ENCODE data around the gene CFAP43. TPM values are rescaled to one million over a fixed set of nuclear protein-coding genes. Genes with fewer than 3 reads are reported as not detected.

CFAP43 gene
- total RNA-seq, 2 experiments from 2014 or later, result not detected

GRCh38 chr10:104098358-104098925 lies 133.7 kb downstream of the CFAP43 start:
- intact Hi-C loops (cut with micrococcal nuclease; ENCODE audit: unreplicated experiment), result no loop called here
- H3K4me2 ChIP-seq (ENCODE audit: low read length), result no peak overlapping the region

GRCh38 chr10:104096692-104097091 lies 135.5 kb downstream of the CFAP43 start:
- H3K4me3 ChIP-seq (ENCODE audit: low read depth, low read length, poor library complexity, severe bottlenecking), result no peak overlapping the region
- no peaks in the 10 kb centered on the region for H3K79me2 ChIP-seq (ENCODE audit: insufficient read depth, low read depth, low read length)
- H2AFZ ChIP-seq (ENCODE audit: low read length), result no peak overlapping the region
- no TSS peak for BruUV-seq (replicated peaks)
- no peaks in the 10 kb centered on the region for H3K9me3 ChIP-seq (ENCODE audit: low read length)
- H3K36me3 ChIP-seq (ENCODE audit: insufficient read depth, low read length), result no peaks in the 10 kb centered on the region
- intact Hi-C loops (cut with micrococcal nuclease; ENCODE audit: unreplicated experiment), result no loop called here
- H3K27ac ChIP-seq (ENCODE audit: low read depth, low read length, poor library complexity, severe bottlenecking), result no peak overlapping the region
- no peak for TF ChIP-seq EZH2phosphoT487 (IDR thresholded peaks at IDR 0.05; ENCODE audit: borderline replicate concordance, low read depth, low read length)
- no peak for DNase-seq (ENCODE audit: low spot score)
- H4K20me1 ChIP-seq (ENCODE audit: insufficient read depth, low read length), result no peaks in the 10 kb centered on the region
- H3K9me2 ChIP-seq (ENCODE audit: insufficient read depth, low read length), result no peaks in the 10 kb centered on the region
- no peak overlapping the region for H3K4me2 ChIP-seq (ENCODE audit: low read length)
- ChIA-PET CTCF (ENCODE audit: unreplicated experiment) (no interaction called here), POLR2A (no interaction called here)
- no peaks in the 10 kb centered on the region for H3K4me1 ChIP-seq (ENCODE audit: insufficient read depth, low read length, poor library complexity, severe bottlenecking)

More at GRCh38 chr10:104098358-104098925, 133.7 kb downstream of the CFAP43 start:
- Histone ChIP-seq H3K4me3 (ENCODE audit: low read depth, low read length, poor library complexity, severe bottlenecking) (no peak overlapping the region), H3K9me3 (ENCODE audit: low read length) (no peaks in the 10 kb centered on the region), H3K4me1 (ENCODE audit: insufficient read depth, low read length, poor library complexity, severe bottlenecking) (no peaks in the 10 kb centered on the region), H3K9me2 (ENCODE audit: insufficient read depth, low read length) (no peaks in the 10 kb centered on the region), H3K79me2 (ENCODE audit: insufficient read depth, low read depth, low read length) (no peaks in the 10 kb centered on the region), H3K36me3 (ENCODE audit: insufficient read depth, low read length) (no peaks in the 10 kb centered on the region), H3K27ac (ENCODE audit: low read depth, low read length, poor library complexity, severe bottlenecking) (no peak overlapping the region), H2AFZ (ENCODE audit: low read length) (no peak overlapping the region), H4K20me1 (ENCODE audit: insufficient read depth, low read length) (no peaks in the 10 kb centered on the region)
- TF ChIP-seq CTCF (conservative IDR thresholded peaks at IDR 0.05; ENCODE audit: low read length), result no peak
- TF ChIP-seq EZH2phosphoT487 (IDR thresholded peaks at IDR 0.05; ENCODE audit: borderline replicate concordance, low read depth, low read length), result no peak
- ChIA-PET CTCF (ENCODE audit: unreplicated experiment) (no interaction called here), POLR2A (interaction anchor here (1.0 kb wide), 1 partner anchor 10 kb away, joined by 3 read pairs; no protein-coding TSS in a partner anchor)
- no peak for DNase-seq (ENCODE audit: low spot score)
- BruUV-seq (replicated peaks), result no TSS peak

- no peaks in the 10 kb centered on the region for H3K9me2 ChIP-seq (ENCODE audit: insufficient read depth, low read length)
- H3K4me2 ChIP-seq (ENCODE audit: low read length), result no peak overlapping the region
- POLR2A ChIA-PET, result no interaction called here
- CTCF ChIA-PET (ENCODE audit: unreplicated experiment), result no interaction called here
- no peaks in the 10 kb centered on the region for H3K79me2 ChIP-seq (ENCODE audit: insufficient read depth, low read depth, low read length)
- no peaks in the 10 kb centered on the region for H4K20me1 ChIP-seq (ENCODE audit: insufficient read depth, low read length)
- H2AFZ ChIP-seq (ENCODE audit: low read length), result no peak overlapping the region
- no peaks in the 10 kb centered on the region for H3K4me1 ChIP-seq (ENCODE audit: insufficient read depth, low read length, poor library complexity, severe bottlenecking)
- no peak for DNase-seq (ENCODE audit: low spot score)
- H3K9me3 ChIP-seq (ENCODE audit: low read length), result no peaks in the 10 kb centered on the region
- no peak overlapping the region for H3K4me3 ChIP-seq (ENCODE audit: low read depth, low read length, poor library complexity, severe bottlenecking)
- TF ChIP-seq EZH2phosphoT487 (IDR thresholded peaks at IDR 0.05; ENCODE audit: borderline replicate concordance, low read depth, low read length), result no peak
- no peak for TF ChIP-seq CTCF (conservative IDR thresholded peaks at IDR 0.05; ENCODE audit: low read length)
- intact Hi-C loops (cut with micrococcal nuclease; ENCODE audit: unreplicated experiment), result no loop called here
- no peaks in the 10 kb centered on the region for H3K36me3 ChIP-seq (ENCODE audit: insufficient read depth, low read length)
- H3K27ac ChIP-seq (ENCODE audit: low read depth, low read length, poor library complexity, severe bottlenecking), result no peak overlapping the region
- BruUV-seq (replicated peaks), result no TSS peak
These were observed 139.4 kb downstream of the CFAP43 start for GRCh38 chr10:104092749-104093148.

Data from OCI-LY7 (cell line).